B cell (primary cell): ENCODE measurements around the gene ABCA6.

ENCODE experiments used
- CTCF ChIP-seq: fragments of 200-600 bp; IDR thresholded peaks from one replicate; pipeline ENCODE4 v1.8.0; 2022; ENCODE audit warnings: antibody characterized with exemption, mild to moderate bottlenecking
- EZH2 ChIP-seq: IDR thresholded peaks from 2 replicates; pipeline ENCODE4 v1.6.1; 2012; ENCODE audit warnings: borderline replicate concordance, low read depth, mild to moderate bottlenecking, moderate library complexity, low read length; ENCODE audit not compliant: insufficient read depth, poor library complexity, severe bottlenecking

- TF ChIP-seq CTCF, result no peak
- no peak for TF ChIP-seq EZH2
Observed at GRCh38 chr17:69159418-69159817, 17.7 kb upstream of the ABCA6 start.
